NCI-H2029 treated with DMSO at 0.1 percent for 48 hours (cell line): ENCODE data around the gene PDSS2.
A peak's percentile ranks its signal among the peaks of the same experiment; 100 is the strongest.
"Not testable (repeated sequence)": the region's sequence is repeated elsewhere in the genome, so short reads cannot be mapped to it uniquely, and the experiment has no call there.

ENCODE experiments used
- DNase-seq: peaks from one replicate; lab custom pipeline; 2025; lab: John Stamatoyannopoulos, UW

PDSS2 gene, protein sequence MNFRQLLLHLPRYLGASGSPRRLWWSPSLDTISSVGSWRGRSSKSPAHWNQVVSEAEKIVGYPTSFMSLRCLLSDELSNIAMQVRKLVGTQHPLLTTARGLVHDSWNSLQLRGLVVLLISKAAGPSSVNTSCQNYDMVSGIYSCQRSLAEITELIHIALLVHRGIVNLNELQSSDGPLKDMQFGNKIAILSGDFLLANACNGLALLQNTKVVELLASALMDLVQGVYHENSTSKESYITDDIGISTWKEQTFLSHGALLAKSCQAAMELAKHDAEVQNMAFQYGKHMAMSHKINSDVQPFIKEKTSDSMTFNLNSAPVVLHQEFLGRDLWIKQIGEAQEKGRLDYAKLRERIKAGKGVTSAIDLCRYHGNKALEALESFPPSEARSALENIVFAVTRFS

DNA sequence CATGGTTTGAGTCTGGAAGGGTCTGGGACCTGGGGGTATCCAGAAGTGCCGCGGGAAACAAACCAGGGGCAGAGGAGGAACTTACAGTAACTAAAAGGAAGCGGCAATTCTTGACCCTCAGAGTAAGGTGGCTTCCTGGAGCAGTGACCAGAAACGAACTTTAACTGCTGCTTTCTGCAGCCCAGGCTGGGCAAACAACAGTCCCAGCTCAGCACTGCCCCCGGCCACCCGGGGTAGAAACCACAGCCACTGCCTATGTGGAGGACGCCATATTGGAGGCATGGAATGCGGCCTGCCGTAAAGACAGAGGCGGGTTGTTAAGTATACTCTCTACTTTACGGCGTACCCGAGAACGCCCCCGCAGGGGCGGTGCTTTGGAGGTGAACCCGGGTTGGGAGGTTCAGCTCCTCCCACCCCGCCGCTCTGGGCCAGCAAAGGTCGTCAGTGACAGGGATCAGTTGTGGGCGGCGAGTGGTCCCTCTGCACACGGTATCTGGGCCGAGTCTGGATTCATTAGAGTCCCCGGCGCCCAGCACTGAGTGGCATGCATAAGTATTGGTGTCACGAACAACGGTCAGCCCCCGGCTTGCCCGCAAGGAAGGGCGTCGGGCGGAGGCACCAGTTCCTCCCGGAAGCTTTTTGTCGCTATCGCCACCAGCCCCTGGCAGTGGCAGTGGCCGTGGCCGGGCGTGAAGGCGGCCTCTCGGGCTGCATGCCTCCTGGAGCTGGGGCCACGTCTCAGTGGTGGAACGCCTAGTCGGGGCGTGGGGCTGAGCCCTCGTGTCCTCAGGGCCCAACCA is at the start of gene PDSS2:
TSS of gene PDSS2 (minus strand) at position 282 of the 800 bp plus-strand sequence. CDS start at position 3, 279 bp downstream.
- peak; percentile 90 for DNase-seq

- DNase-seq, result no peak
Observed at GRCh38 chr6:107506145-107506544, 46.8 kb upstream of the PDSS2 start.

DNA sequence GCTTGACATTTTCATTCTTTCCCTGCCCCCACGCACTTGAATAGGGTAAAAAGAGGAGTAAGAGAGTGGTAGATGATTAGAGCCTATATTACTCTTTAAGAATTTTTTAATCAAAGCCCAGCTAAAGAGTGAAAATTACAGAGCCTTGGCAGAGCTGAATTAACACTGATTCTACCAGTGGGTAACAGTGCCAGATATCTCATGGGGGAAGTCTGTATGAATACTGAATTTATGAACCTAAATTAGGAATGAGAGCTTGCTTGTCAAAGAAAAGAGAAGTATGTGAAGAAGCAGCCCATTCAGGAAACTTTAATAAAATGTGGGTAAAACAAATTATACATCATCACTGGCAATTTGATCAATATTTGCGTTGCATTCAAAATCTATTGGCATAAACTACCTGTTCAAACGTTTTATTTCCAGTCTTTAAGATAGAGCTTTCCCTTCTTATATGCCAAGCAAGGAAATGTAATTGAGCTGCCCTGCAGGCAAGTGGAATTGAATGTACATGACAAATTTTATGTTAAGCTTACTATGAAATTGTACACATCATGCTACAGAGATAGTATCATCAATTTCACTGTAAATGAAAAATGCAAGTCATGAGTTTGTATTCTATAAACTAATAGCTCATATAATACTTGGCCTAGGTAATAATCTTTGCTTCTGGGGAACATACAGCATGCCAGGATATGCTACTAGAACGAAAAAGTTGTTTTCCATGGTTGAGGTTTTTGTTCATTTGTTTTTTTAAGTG is 45.1 kb upstream of the PDSS2 start:
- no peak for DNase-seq

DNA sequence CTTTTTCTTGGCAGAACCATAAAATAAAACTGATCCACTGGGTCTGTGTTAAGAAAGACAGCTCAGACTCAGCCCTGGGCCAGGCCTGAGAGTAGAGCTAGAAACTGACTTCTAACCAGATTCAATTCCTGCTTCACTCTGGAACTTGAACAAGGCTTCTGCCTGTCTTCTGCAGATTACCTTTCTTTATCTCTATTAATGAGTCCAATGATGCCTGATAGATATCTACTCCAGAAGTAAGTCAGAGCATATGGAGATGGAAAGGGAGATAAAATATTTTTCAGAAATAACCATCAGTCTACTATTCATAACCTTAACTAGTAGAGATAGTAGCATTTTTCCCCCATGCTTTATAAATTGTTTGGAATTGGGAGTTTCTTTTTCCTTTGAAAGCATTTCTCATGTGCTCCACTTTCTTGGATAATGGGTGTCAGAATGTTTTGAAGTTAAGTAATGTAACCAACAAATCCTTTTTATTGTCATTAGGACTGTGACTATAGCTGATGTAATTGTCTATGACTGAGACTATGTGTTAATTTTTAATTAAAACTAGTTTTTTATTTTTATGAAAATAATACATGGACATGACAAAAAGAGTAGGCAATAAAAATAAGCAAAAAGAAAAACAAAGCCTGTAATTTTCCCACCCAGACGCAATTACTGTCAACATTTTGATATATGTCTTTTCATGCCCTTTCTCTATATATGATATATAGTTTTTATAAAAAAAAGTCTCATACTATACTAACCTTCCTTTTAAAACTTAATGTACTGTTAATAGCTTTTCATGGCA is 37.7 kb upstream of the PDSS2 start:
- no peak for DNase-seq

- no peak for DNase-seq
Observed at GRCh38 chr6:107495971-107496370, 36.6 kb upstream of the PDSS2 start.

- DNase-seq, result peak; percentile 19
Observed at GRCh38 chr6:107495196-107495643, 35.9 kb upstream of the PDSS2 start.

DNA sequence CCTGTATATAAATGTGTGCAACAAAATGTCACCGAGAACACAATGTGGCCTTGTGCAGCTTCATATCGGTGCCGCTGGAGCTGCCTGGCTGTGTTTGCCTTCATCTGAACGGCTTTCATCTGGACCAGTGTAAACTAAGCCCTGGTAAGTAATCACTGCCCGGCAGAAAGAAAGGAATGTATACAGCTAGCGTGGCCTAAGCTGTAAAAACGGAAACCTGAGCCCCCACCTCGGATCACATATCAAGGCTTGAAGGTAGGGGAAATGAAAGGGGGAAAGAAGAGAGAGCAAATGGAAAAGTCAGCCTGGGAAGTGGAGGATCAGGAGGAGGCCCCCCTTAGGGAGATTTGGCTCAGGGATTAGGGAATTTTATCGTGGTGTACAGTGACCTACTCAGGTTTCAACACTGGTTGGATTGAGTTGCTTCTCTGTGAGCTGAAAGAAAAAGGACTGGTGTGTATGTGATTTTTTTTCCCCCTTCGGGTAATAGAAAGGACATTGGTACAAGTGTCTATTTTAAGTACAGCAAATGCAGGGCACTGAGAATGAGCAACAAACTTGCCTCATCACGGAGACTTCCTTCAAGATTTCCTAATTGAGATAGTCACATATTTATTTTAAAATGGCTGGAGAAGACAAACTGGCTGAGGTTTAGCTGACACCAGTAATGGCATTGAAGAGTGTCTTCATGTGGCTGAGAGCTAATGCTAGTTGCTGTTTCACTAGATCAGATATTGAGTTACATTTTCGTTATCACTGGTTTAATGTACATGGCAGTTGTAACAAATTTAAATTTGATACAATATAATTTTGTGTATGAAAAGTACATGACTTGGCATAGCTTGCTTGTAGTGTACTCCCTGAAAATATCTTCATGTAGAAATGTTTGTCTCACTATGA is 34.0 kb upstream of the PDSS2 start:
- peak; percentile 73 for DNase-seq

DNA sequence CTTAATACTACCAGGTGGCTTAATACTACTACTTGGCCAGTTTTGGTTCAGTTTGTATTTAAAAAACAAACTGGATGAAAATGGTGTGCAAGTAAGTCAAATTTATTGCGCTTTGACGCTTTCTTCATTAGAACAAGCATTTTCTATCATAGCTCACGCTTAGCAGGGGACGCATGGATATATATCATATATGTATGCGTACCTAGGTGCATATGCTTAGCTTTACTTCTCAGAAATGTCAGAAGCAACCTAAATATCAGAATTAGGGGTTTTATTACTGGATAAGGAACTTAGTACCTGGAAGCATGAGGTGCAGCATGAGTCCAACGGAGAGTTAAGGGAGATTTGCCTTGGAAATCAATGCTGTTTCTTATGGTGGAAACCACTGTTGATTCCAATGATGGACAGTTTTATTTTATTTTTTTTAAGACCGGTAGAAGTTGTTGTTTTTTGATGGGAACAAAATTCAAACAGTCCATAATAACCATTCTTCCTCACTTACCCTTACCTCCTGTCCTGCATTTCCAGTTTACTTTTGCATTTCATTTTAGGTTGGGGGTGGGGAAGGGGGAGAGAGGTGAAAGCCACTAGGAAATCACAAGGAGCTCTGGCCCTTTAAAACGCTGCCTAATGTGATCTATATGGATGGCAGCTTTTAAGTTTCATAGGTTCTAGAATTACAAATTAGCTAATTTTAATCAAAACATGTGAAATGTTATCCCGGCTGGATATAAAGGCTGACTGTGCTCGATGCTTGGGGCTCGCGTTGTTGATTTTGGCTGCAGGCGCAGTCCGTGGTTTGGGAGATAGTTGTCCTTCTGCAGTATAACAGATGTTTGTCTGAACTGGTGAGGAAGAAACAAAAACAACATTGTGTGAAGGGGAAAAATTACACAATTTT is 32.6 kb upstream of the PDSS2 start:
- DNase-seq, result peak; percentile 66

DNA sequence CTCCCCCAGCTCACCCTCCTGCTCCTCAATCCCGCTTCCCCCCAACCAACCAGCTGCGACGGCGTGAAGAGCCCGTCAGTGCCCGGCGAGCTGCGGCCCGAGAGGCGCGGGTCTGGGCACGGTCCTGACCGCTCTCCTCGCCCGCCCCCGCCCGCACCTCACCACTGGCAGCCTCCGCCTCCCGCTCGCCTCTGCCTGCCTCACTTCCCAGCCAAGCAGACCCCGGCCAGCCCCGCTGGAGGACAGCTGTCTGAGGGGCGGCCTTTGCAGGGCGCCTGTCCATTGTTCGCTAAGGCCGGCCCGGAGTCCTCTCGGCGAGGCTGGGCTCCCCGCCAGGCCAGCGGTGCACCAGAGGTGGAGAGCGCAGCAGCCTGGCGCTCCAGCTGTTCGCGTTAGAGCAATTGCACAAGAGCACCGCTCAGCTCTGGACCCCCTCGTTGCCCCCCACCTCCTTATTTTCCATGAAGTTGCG is 31.8 kb upstream of the PDSS2 start:
- DNase-seq, result peak; percentile 25

- DNase-seq, result no peak
Observed at GRCh38 chr6:107490566-107491137, 31.3 kb upstream of the PDSS2 start.

GRCh38 chr6:107489636-107490565 is 30.5 kb upstream of the PDSS2 start, which contains the start of gene SOBP:
Gene SOBP, plus strand, starts transcription at chr6:107490117. Its CDS starts 500 bp downstream, at chr6:107490617.
- DNase-seq, result peak; percentile 13

DNA sequence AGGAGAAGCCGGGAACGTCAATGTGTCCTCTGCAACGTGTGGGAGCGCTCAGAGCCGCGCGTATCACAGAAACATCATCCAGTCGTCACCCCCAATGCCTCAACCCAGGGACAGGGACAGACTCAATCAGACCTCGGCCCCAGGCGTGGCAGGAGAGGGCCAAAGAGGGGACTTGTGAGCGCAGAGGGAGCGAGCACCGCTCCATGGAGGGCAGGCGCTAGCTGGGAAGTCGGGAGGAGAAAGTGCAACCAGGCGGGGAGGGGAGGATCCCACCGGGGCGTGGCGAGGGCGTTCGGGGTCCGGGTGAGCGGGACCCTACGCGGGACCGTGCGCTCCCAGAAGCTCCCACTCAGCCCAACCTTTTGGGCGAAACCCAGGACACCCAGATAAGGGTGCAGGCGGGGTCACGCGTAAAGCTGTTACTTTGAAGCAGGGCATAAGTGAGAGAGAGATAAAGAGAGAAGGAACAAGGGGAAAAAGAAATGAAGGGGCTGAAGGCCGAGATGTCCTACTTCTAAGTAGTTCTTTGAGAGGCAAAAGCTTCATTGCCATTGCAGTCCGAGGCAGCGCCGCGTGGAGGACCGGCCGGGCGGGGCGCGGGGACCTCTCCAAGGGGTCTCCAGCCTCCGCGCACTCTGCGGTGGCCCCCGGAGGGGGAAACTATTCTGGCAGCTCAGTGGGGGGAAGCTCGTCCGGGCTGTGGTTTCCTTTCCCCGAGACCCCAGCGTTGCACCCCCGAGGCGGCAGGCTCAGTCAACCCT is 29.7 kb upstream of the PDSS2 start:
- DNase-seq, result no peak

- no peak for DNase-seq
Observed at GRCh38 chr6:107488174-107488874, 29.0 kb upstream of the PDSS2 start.

DNA sequence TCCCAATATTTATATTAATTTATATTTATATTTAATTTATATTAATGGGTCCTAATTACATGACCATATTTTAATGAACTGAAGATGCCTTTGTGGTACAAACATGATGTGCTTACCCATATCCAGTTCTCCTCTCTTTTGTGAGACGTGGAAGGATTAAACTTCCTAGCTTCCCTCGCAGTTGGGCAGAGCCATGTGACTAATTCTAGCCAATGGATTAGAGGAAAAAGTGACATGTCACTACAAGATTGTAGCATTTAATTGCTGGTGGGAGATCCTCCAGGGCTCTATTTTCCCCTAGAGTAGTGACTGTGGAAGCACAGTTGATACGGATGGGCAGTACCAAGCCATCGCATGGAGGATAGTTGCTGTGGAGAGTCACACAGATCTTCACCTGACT is 25.8 kb upstream of the PDSS2 start:
- DNase-seq, result no peak

DNA sequence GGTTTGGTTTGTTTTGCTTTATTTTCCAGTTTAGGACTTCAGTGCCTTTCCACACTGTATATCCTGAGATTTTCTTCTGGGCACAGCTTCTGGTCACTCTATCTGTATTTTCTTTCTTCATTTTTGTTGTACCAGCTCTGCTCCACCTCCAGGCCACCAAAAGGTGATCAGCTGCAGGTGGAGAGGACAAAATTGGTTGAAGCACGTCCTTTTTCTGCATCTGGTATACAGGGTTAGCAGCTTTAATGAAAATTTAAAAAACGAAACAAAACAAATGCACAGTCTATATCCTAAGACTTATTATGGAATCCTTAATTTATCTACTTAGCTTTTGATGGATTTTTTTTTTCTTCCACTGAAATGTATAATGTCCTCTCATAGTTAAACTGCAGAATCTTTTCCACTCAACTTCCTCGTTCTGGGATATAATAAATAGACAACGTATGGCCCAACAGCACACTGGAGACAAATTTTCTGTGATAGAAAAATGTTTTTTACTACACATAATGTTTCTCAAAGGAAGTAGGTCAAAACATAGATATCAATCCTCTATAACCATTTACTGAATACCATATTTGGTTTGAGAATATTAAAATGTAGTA is 19.8 kb upstream of the PDSS2 start:
- no peak for DNase-seq

- not testable (repeated sequence) for DNase-seq
Observed at GRCh38 chr6:107475826-107476225, 16.5 kb upstream of the PDSS2 start.
